ENCODE results near the gene SPHKAP. TPM values are rescaled to one million over a fixed set of nuclear protein-coding genes. Genes with fewer than 3 reads are reported as not detected.

SPHKAP gene
- total and polyA plus RNA-seq, 10 donors: 0.02 to 8.2 (median 0.91) TPM; not detected in 1

GRCh38 chr2:228056293-228057097 lies 125.0 kb downstream of the SPHKAP start:
- no peak for DNase-seq
- Histone ChIP-seq H3K27ac (no peak overlapping the region), H3K4me3 (no peak overlapping the region), H3K4me1 (no peaks in the 10 kb centered on the region), H3K27me3 (replicated peaks in 1 of 7) (no peaks in the 10 kb centered on the region), H3K36me3 (no peaks in the 10 kb centered on the region), H3K9me3 (no peaks in the 10 kb centered on the region)
- 58 to 66% (median 63%) methylated on average over 4 of the region's 4 CpGs for WGBS, 5 donors
- intact Hi-C loops (cut with DNase I; ENCODE audit: low total_unique reads): no loop called here
- no peak for TF ChIP-seq POLR2A (IDR thresholded peaks at IDR 0.05)
- no peak for TF ChIP-seq POLR2AphosphoS5 (IDR thresholded peaks at IDR 0.05)
- TF ChIP-seq CTCF (IDR thresholded peaks at IDR 0.05 in 8 of 11, conservative IDR thresholded peaks at IDR 0.05 in 3 of 11): no peak

GRCh38 chr2:228048838-228049490 lies 132.5 kb downstream of the SPHKAP start:
- intact Hi-C loops (cut with DNase I; ENCODE audit: low total_unique reads): no loop called here
- TF ChIP-seq POLR2AphosphoS5 (IDR thresholded peaks at IDR 0.05): no peak
- peak in 6 of 11 experiments; percentile 17 to 62 (median 38) for TF ChIP-seq CTCF (IDR thresholded peaks at IDR 0.05 in 8 of 11, conservative IDR thresholded peaks at IDR 0.05 in 3 of 11)
- no peak for TF ChIP-seq POLR2A (IDR thresholded peaks at IDR 0.05)
- Histone ChIP-seq H3K36me3 (no peaks in the 10 kb centered on the region), H3K4me1 (no peaks in the 10 kb centered on the region), H3K4me3 (no peak overlapping the region), H3K9me3 (no peaks in the 10 kb centered on the region), H3K27ac (no peak overlapping the region), H3K27me3 (replicated peaks in 1 of 7) (no peaks in the 10 kb centered on the region)
- WGBS, 5 donors: 20 to 39% (median 33%) methylated on average over 5 of the region's 5 CpGs
- no peak for DNase-seq

- 91 to 97% (median 91%) methylated on average over 2 of the region's 2 CpGs for WGBS, 5 donors
- TF ChIP-seq CTCF (IDR thresholded peaks at IDR 0.05 in 8 of 11, conservative IDR thresholded peaks at IDR 0.05 in 3 of 11): no peak
- no peak for TF ChIP-seq POLR2A (IDR thresholded peaks at IDR 0.05)
- TF ChIP-seq POLR2AphosphoS5 (IDR thresholded peaks at IDR 0.05): no peak
- intact Hi-C loops (cut with DNase I; ENCODE audit: low total_unique reads): no loop called here
- no peak overlapping the region for H3K4me3 ChIP-seq
- no peaks in the 10 kb centered on the region for H3K4me1 ChIP-seq
- H3K27ac ChIP-seq: no peak overlapping the region
- H3K9me3 ChIP-seq: no peaks in the 10 kb centered on the region
- H3K27me3 ChIP-seq (replicated peaks in 1 of 7): no peaks in the 10 kb centered on the region
- no peak for DNase-seq
- H3K36me3 ChIP-seq: no peaks in the 10 kb centered on the region
These were observed 140.5 kb downstream of the SPHKAP start for GRCh38 chr2:228040995-228041394.

Data from spleen (tissue), 11 donors.